ENCODE data around the gene SIX2. TPM values are rescaled to one million over a fixed set of nuclear protein-coding genes. Genes with fewer than 3 reads are reported as not detected.

Gene SIX2
- not detected for total RNA-seq

DNA sequence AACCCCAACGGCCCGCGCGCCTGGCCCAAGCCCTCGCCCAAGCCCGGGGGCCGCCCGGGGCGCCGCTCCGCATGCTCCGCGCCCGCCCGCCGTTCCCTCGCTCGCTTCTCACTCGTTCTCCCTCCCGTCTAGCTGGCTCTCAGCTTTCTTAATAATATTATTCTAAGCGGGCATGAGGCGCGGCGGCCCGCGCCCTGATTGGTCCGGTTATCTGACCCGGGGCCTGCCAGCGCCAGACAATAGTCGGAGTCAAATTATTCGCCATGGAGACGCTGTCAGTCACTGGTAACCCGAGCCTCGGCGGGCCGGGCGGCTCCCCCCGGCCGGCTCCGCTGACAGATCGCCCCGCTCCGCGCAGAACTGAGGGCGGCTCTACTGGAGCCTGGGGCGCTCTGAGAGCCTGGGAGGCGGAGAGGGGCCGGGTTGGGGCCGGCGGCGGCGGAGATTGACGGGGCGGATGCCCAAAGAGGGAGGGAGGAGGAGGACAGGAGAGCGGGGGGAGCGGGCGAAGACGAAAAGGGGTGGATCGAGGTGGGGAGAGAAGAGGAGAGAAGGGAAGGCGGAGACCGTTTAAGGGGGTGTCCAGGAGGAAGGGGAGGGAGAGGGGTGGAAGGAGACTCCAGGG is at the start of gene SIX2:
TSS of gene SIX2 (minus strand) at position 150 of the 625 bp plus-strand sequence. CDS start 342 bp downstream, outside the sequence.
- peak within 1 kb of the TSS; percentile 19 to 59 (median 48) for H3K27ac ChIP-seq
- peak; percentile 18 to 79 (median 74) for DNase-seq
- peak within 1 kb of the TSS; percentile 18 to 49 (median 38) for H3K4me3 ChIP-seq
- H3K36me3 ChIP-seq: no peaks in the 10 kb centered on the region
- H3K27me3 ChIP-seq: peaks cover 0 to 80% of the 10 kb centered on the region in 2 donors
- peaks cover 0 to 46% (median 17%) of the 10 kb centered on the region in 4 donors for H3K4me1 ChIP-seq
- no peaks in the 10 kb centered on the region for H3K9me3 ChIP-seq
- TF ChIP-seq CTCF (IDR thresholded peaks at IDR 0.05) (no peak), POLR2A (IDR thresholded peaks at IDR 0.05) (no peak)

DNA sequence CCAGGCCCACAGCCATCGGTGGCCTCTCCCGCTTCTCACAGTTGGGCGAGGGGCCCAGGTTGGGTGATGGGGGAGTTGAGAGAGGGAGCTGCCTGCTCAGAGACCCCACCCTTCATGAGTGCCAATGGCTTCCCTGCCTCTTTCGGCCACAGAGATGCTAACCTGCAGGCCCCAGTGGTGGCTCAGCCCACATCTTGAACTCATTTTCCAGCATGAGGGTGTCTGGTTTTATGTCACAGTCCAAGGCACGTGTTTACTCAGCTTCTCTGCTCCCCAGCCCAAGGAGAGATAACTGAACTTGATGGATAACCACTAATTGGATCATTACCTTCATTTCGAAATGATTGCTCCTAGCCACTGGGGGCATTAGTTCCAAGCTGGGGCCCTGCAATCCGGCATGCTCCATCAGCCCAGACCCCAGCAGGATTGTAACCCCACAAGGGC is 45.9 kb upstream of the SIX2 start:
- Histone ChIP-seq H3K36me3 (no peaks in the 10 kb centered on the region), H3K4me3 (no peak overlapping the region), H3K27me3 (no peaks in the 10 kb centered on the region), H3K4me1 (no peaks in the 10 kb centered on the region), H3K9me3 (no peaks in the 10 kb centered on the region), H3K27ac (no peak overlapping the region)
- no peak for DNase-seq
- TF ChIP-seq CTCF (IDR thresholded peaks at IDR 0.05): no peak
- TF ChIP-seq POLR2A (IDR thresholded peaks at IDR 0.05): no peak

DNA sequence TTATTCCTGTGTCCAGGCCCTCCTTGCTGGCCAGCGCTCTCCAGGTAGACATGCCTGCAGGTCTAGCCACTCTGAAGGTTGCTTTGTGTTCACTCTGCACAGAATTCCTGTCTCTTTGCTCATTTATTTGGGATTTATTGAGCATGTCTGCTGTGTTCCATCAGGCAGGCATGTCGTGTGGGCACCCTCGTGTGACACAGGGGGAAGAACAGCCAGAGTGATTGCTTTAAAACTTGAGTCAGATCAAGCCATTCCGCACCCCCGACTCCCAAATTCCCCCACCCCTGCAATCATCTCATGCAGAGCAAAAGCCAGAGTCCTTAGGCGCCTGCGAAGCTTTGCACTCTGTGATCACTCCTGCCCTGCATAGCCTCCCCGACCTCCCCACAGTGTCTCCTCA is 44.7 kb upstream of the SIX2 start:
- no peak for DNase-seq
- no peaks in the 10 kb centered on the region for H3K36me3 ChIP-seq

DNA sequence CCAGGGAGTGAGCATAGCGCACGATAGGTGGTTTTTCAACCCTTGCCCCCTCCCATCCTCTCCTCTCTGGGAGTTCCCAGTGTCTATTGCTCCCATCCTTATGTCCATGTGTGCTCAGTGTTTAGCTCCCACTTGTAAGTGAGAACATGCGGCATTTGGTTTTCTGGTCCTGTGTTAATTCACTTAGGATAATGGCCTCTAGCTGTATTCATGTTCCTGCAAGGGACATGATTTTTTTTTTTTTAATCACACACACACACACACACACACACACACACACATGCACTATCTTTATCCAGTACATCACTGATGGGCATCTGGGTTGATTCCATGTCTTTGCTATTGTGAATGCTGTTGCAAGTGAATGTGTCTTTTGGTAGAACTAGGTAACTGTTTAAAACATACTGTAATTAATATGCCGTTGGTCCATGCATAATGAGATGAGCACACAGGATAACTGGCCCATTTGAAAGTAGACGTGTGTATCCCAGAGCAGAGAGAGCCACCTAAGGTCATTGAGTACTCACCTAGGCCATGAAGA is 43.2 kb upstream of the SIX2 start:
- TF ChIP-seq CTCF (IDR thresholded peaks at IDR 0.05) (no peak), POLR2A (IDR thresholded peaks at IDR 0.05) (no peak)
- no peak overlapping the region for H3K27ac ChIP-seq
- H3K4me3 ChIP-seq: no peak overlapping the region
- DNase-seq: no peak
- no peaks in the 10 kb centered on the region for H3K27me3 ChIP-seq
- H3K9me3 ChIP-seq: no peaks in the 10 kb centered on the region
- no peaks in the 10 kb centered on the region for H3K4me1 ChIP-seq
- H3K36me3 ChIP-seq: no peaks in the 10 kb centered on the region

More for the DNA sequence above, 44.7 kb upstream of the SIX2 start:
- Histone ChIP-seq H3K4me3 (no peak overlapping the region), H3K27ac (no peak overlapping the region), H3K4me1 (no peaks in the 10 kb centered on the region), H3K27me3 (no peaks in the 10 kb centered on the region), H3K9me3 (no peaks in the 10 kb centered on the region)
- TF ChIP-seq CTCF (IDR thresholded peaks at IDR 0.05): no peak
- TF ChIP-seq POLR2A (IDR thresholded peaks at IDR 0.05): no peak

GRCh38 chr2:45049569-45050336 is 40.5 kb upstream of the SIX2 start:
- no peak for DNase-seq
- Histone ChIP-seq H3K4me3 (no peak overlapping the region), H3K27ac (no peak overlapping the region), H3K27me3 (no peaks in the 10 kb centered on the region), H3K36me3 (no peaks in the 10 kb centered on the region), H3K9me3 (no peaks in the 10 kb centered on the region), H3K4me1 (no peaks in the 10 kb centered on the region)
- TF ChIP-seq CTCF (IDR thresholded peaks at IDR 0.05) (no peak), POLR2A (IDR thresholded peaks at IDR 0.05) (no peak)
